Stimulated activated CD8-positive, alpha-beta memory T cell treated with anti-CD3 and anti-CD28 coated beads, Interleukin-2, amount 100 ng/mL, for 1 hour (primary cell): ENCODE results near the gene MAPK8IP1.

Source experiments
- DNase-seq, 2 donors: peaks; one replicate each; pipeline ENCODE4 v3.0.0-alpha.2; 2020; ENCODE audit warnings: low read depth in 2 of 2

The MAPK8IP1 gene

GRCh38 chr11:45859661-45860140 is 25.8 kb upstream of the MAPK8IP1 start:
- DNase-seq, result no peak

GRCh38 chr11:45860348-45860747 is 25.1 kb upstream of the MAPK8IP1 start:
- DNase-seq, result no peak

- no peak for DNase-seq
Measured at GRCh38 chr11:45860764-45861510, 24.5 kb upstream of the MAPK8IP1 start.

- no peak for DNase-seq
Measured at GRCh38 chr11:45864041-45864440, 21.4 kb upstream of the MAPK8IP1 start.

- DNase-seq, result no peak
Measured at GRCh38 chr11:45869551-45869950, 15.9 kb upstream of the MAPK8IP1 start.

GRCh38 chr11:45870706-45871105 is 14.7 kb upstream of the MAPK8IP1 start:
- no peak for DNase-seq

GRCh38 chr11:45871638-45872037 is 13.8 kb upstream of the MAPK8IP1 start:
- no peak for DNase-seq

GRCh38 chr11:45872651-45873356 is 12.6 kb upstream of the MAPK8IP1 start:
- no peak for DNase-seq

- no peak for DNase-seq
Measured at GRCh38 chr11:45876401-45876800, 9.1 kb upstream of the MAPK8IP1 start.

GRCh38 chr11:45877221-45877620 is 8.2 kb upstream of the MAPK8IP1 start:
- DNase-seq, result no peak

GRCh38 chr11:45877845-45878244 is 7.6 kb upstream of the MAPK8IP1 start:
- DNase-seq, result no peak

GRCh38 chr11:45879803-45880686 is 5.4 kb upstream of the MAPK8IP1 start:
- no peak for DNase-seq

GRCh38 chr11:45880772-45881570 is 4.5 kb upstream of the MAPK8IP1 start:
- DNase-seq, result no peak

- DNase-seq, result no peak
Measured at GRCh38 chr11:45881708-45882368, 3.6 kb upstream of the MAPK8IP1 start.

GRCh38 chr11:45884596-45885185 is 760 bp upstream of the MAPK8IP1 start:
- no peak for DNase-seq

GRCh38 chr11:45885921-45886721 is 670 bp downstream of the MAPK8IP1 start:
- no peak for DNase-seq

- no peak for DNase-seq
Measured at GRCh38 chr11:45886816-45887520, 1.5 kb downstream of the MAPK8IP1 start.

GRCh38 chr11:45887587-45887986 is 2.1 kb downstream of the MAPK8IP1 start:
- no peak for DNase-seq

GRCh38 chr11:45889555-45889954 is 4.1 kb downstream of the MAPK8IP1 start:
- no peak for DNase-seq
